GM18870 (cell line): ENCODE results near the gene ELMO2.

Experiments used
- ATAC-seq: cut with Tn5 transposase; IDR thresholded peaks from one replicate; pipeline ENCODE4 v1.9.1; 2021; ENCODE audit warnings: moderate library complexity; ENCODE audit not compliant: unreplicated experiment

ELMO2 gene

DNA sequence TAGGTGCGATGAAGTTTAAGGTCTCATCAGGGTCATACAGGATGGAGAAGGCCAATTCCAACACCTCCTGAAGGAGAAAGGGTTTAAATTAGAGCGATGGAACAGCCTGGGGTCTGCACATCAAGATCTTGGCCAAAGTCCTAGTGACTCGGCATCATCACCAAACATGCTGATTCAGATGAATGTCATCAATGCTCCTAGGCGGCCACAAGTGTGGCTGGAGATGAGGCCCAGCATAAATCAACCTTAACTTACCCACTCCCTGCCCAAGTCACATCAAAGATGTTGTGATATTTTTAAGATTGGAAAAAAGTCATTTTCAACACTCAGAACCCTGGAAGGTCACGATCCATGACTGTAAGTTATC, 37.5 kb downstream of the ELMO2 start:
- no peak for ATAC-seq

- no peak for ATAC-seq
Measured at GRCh38 chr20:46367967-46368901, 38.2 kb downstream of the ELMO2 start.

DNA sequence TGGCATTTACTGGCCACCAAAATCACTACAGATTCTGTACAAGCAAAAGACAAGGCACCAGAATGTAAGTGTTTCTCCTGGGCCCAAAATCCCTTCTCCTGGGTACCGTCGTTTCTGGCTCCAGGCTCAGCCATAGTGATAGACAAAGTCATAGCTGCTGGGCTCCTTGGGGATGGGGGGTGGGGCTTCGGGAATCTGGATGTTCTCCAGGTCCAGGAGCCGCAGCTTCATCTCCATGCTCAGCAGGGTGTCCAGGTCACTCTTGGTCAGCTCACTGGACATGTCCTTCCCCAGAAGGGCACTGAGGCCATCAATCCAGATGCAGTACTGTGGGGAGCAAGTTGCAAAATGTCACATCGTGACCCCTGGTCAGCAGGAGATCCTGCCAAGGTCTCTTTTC, 39.2 kb downstream of the ELMO2 start:
- no peak for ATAC-seq

DNA sequence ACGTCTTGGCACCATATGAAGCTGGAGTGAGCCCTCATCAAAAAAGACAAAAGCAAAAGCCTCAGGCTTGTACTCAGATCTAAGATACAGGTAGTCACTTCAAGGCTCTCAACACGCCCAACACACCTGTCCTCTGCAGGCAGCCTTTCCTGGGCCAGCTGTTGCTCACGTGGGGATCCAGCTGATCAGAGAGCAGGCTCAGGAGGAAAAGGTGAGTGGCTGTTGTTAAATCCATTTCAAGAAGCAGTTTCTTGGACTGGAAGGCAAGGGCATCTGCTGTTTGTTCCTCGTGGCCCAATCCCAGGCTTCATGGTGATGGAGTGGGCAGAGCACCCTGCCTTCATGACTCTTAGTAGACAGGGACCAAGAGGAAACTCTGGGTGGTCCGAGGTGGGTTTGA, 39.6 kb downstream of the ELMO2 start:
- ATAC-seq = no peak

- ATAC-seq = no peak
Measured at GRCh38 chr20:46365487-46366220, 40.8 kb downstream of the ELMO2 start.

GRCh38 chr20:46364670-46365486, 41.5 kb downstream of the ELMO2 start:
- no peak for ATAC-seq

GRCh38 chr20:46363874-46364669, 42.3 kb downstream of the ELMO2 start:
- peak; percentile 43 for ATAC-seq

- peak; percentile 28 for ATAC-seq
Measured at GRCh38 chr20:46362921-46363867, 43.2 kb downstream of the ELMO2 start.

- no peak for ATAC-seq
Measured at GRCh38 chr20:46361811-46362210, 44.6 kb downstream of the ELMO2 start.

- no peak for ATAC-seq
Measured at GRCh38 chr20:46361381-46361780, 45.0 kb downstream of the ELMO2 start.

GRCh38 chr20:46359233-46359751, 47.1 kb downstream of the ELMO2 start:
- no peak for ATAC-seq

DNA sequence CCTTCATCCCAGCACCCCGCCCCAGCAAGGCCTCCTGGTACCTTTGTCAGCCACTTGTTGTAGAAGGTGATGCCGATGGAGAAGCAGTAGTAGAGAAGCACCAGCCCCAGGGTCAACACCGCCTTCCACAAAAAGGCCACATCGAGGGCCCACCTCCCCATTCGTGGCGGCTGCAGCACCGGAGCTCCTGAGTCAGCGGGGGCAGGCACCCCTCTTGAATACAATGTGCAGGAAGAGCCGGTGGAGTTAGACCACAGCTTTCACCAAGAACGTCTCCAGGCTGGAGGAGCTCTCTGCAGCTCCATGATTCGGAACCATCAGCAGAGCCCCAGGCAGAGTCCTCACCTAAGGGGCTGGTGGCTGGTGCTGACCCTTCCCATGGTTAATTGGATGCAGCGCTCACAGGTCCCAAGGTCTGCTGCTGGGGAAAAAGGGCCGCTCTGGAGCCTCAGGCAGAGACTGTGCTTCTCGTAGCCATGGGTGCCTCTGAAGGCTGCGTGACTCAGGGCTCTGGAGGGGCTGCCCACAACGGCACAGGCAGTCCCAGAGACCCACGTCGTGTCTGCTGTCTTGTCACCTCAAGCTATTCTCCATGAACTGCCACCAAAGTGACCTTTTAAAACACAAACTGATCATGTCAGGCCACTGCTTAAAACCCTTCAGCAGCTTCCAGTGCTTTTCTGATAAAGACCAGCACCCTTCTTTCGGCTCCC, 47.9 kb downstream of the ELMO2 start:
- no peak for ATAC-seq

DNA sequence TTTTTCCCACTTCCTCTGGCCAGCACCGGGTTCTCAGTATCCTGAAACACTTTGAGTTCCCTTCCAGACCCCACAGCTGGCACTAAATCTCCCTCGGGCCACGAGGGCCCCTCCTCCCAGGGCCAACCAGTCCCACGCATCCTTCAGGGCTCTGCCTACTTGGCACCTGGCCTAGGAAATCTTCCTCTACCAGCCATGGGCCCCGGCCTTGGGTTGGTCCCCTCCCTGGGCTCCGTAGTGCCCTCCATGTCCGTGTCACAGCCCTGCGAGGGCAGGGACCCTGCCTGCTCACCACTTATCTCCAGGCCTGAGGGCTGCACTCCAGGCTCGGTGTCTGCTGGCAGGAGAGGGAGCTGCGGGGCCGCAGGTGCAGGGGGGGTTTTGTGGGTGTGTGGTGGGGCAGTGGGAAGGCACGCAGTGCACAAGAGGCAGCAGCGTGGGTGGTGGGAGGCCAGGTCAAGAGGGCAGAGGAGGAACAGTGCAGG, 49.3 kb downstream of the ELMO2 start:
- ATAC-seq = no peak

DNA sequence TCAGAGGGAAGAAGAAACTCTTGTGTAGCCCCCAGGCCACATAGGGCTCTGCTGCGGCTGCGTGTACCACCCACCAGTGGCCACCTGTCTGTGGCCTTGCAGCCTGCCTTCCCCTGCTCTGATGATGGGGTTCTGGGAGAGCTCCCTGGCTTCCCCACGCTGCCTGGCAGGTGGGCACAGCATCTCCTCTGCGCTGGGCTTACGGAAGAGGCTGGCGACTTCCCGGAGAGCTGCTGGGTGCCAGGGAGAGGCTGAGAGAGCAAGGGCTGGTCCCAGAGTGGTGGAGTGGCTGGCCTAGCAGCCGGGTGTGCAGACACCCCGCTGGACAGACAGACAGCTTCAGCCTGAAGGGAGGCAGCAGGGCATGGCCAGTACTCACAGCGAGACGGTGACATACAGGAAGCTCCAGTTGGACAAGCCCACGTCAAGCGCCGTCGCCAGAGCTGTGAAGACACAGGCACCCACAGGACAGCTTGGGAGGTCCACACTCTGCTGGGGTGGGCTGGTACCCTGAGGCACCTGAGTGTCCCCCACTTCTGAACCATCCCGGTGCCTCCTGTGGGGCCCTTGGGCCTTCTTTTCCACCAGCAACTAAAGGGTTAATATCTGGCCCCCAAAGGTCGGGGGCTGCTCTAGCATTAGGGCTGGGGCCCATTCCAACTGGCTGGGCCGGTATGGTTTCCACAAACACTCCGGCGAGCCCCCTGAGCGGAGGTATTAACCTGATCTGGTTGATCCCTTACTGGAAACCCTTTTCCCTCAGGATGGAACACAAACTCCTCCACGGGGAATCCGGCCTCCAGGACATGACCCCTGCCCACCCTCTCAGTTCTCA, 50.0 kb downstream of the ELMO2 start:
- ATAC-seq = no peak

DNA sequence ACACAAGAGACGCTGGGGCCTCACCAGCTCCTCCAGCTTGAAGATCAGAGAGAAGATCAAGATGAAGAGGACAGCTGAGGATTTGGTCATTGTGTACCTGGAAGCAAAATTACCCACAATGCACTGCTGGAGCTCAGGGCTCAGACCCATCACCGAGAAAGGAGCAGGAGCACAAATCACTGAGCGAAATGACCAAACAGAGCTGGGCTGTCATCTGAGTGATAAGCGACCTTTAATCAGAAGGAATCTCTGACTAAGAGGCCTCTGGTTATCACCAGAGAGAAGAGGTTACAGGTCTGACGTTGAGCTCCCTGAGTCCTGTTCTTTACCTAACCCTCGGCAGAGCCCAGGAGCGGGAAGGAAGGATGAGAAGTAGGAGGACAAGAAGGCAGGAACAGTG, 50.6 kb downstream of the ELMO2 start:
- ATAC-seq = no peak

- no peak for ATAC-seq
Measured at GRCh38 chr20:46354920-46355654, 51.3 kb downstream of the ELMO2 start.

DNA sequence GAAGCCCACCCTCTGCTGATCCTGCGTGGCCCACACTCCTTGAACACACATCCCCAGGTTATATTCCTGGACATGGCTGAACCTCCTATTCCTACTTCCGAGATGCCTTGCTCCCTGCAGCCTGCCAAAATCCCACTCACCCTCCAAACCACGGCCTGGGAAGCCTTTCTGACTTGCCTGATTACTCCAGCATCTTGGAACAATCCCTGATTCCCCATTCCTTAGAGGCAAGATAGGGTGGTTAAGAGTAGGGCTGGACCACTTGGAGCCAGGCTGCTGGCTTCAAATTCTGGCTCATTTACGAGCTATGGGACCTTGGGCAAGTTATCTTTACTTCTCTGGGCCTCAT, 52.2 kb downstream of the ELMO2 start:
- ATAC-seq = no peak
